HG03097 (cell line): ENCODE results near the gene RASEF.

Source experiments
- ATAC-seq: cut with Tn5 transposase; IDR thresholded peaks from one replicate; pipeline ENCODE4 v1.9.1; 2021; ENCODE audit not compliant: unreplicated experiment, low FRiP score

The RASEF gene

GRCh38 chr9:83015897-83016296 lies 47.0 kb downstream of the RASEF start:
- no peak for ATAC-seq

DNA sequence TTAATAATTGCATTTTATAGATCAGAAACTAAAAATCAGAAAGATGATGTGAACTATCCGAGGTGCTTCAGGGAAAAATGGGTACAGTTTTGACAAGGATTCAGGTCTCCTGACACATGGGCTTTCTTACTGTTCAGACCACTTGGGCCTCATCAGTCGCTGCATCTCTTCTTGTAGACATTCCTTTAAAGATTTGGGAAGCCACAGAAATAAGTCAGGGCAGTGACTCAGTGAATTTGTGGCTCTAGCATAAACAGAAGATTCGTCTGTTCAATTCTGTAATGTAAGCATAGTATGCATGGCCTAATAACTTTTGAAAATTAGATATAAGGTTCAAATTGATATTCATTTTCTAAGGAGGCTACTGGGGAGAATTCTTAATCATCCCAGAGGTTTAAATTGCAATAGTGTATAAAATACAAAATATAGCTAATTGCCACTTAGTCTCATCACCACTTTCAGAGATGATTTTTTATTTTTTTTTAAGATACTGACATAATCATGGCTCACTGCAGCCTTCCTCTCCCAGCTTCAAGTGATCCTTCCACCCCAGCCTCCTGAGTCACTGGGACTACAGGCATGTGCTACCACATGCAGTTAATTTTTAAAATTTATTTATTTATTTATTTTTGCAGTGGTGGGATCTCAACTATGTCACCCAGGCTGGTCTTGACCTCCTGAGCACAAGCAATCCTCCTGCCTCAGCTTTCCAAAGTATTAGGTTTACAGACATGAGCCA lies 48.9 kb downstream of the RASEF start:
- no peak for ATAC-seq

DNA sequence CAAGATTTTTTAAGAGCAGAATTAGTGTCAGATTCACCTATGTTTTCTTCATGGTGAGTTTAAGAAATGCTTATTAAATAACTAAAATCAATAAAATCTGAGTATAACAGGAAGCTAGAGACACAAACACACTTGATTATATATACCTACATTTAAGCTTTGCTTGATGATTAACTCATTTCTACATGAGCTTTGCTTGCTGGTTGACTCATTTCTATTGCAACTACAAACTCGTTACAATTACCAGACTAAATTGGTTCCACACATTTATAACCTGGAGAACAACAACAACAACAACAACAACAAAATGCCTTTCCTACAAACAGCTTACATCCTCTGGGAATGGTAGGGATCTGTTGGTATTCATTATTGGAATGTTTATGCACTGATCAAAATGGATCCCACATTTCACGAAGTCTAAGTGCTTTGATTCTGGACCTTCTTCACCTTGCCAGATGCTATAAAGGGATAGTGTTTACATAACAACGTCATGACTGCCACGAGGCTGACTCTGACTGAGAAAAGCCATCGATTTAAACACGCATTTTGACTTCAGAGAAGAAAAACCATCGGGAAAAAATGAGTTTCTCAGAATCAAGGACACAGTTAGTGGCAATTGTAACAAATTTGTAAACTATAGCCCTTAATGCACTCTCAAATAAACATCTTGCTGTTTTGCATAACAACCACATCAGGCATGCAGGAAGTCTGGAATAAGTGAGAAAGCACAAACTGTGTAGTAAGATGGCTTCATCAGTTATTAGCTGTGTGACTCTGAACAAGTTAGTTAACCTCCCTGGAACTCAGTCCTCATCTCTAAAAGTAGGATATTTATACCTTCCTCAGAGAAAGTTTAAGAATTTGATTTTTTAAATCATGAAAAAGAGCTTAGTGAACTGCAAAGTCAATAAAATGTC lies 49.8 kb downstream of the RASEF start:
- no peak for ATAC-seq

- ATAC-seq: no peak
Measured at GRCh38 chr9:83012168-83012921, 50.6 kb downstream of the RASEF start.

- no peak for ATAC-seq
Measured at GRCh38 chr9:83011611-83012010, 51.3 kb downstream of the RASEF start.

DNA sequence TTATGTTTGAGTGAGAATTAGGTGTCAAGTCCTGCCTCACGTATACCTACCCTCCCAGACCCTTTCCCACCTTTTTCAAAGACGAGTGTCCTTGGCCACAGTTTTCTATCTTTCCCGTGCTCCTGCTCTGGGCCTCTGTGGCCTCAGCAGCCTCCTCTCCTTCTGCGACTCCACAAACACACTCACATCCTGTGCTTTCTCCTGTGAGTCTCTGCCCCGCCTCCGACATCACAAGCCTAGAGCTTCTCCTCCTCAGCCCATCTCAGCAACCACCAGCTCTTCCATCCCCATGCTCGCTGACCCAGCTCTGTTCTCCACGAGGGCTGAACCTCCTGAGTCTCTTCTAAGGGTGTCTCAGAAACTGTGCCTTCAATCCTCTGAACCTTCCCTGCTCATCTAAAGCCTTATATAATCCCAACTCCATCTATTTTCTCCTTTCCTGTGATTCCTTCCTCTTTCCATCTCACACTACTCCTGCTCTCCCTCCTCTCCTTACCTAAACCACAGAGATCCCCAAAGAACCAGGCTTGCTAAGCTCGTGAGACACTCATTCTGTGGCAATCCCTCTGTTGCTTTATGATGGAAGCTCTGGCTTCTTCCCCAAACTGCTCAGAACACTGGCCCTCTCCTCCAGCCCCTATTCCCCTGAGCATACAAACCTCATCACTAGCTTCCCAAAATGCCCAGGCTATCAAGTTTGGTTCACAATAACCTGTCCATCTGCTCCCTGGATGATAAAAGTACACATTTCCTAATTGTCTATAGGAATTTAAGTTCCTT lies 55.2 kb downstream of the RASEF start:
- ATAC-seq: no peak

DNA sequence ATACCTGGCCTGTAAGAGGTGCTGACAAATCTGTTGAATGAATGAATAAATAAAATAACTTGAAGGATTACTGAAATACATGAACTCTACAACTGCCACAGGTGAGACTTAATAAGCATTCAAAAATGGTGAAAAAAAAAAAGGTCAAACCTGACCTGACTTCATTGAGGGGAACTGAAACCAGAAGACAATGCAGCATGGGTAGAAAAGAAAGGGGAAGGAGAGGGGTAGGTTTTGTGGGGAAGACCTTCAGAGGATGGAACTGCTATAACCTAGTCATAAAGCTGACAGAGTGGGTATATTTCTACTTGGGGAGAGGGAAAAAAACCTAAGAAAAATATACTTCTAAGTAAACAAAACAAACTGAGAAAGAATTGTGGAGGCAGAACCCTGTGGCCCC lies 56.6 kb downstream of the RASEF start:
- no peak for ATAC-seq

- ATAC-seq: no peak
Measured at GRCh38 chr9:83005963-83006362, 57.0 kb downstream of the RASEF start.

- ATAC-seq: no peak
Measured at GRCh38 chr9:83005361-83005760, 57.6 kb downstream of the RASEF start.

- no peak for ATAC-seq
Measured at GRCh38 chr9:83002329-83002728, 60.6 kb downstream of the RASEF start.

GRCh38 chr9:83000765-83001164 lies 62.2 kb downstream of the RASEF start:
- no peak for ATAC-seq

GRCh38 chr9:82998409-82998808 lies 64.5 kb downstream of the RASEF start:
- ATAC-seq: no peak

GRCh38 chr9:82997476-82998140 lies 65.3 kb downstream of the RASEF start:
- no peak for ATAC-seq

DNA sequence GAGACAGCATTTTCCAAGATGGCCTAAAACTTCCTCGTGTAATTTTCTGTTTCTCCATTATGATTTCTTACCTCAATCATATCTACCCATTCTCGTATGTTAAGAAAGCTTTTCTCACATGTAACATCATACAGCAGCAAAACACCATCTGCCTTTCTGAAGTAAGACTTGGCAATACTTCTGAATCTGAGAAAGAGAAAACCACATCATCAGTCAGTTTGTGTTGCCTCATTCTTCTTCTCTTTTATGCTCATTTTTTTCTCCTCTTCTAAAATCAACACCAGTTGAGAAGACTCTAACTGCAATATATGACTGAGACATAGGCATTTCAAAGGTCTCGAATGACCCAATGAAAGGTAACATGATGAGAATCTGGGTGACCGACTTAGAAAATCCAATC lies 66.0 kb downstream of the RASEF start:
- ATAC-seq: no peak

DNA sequence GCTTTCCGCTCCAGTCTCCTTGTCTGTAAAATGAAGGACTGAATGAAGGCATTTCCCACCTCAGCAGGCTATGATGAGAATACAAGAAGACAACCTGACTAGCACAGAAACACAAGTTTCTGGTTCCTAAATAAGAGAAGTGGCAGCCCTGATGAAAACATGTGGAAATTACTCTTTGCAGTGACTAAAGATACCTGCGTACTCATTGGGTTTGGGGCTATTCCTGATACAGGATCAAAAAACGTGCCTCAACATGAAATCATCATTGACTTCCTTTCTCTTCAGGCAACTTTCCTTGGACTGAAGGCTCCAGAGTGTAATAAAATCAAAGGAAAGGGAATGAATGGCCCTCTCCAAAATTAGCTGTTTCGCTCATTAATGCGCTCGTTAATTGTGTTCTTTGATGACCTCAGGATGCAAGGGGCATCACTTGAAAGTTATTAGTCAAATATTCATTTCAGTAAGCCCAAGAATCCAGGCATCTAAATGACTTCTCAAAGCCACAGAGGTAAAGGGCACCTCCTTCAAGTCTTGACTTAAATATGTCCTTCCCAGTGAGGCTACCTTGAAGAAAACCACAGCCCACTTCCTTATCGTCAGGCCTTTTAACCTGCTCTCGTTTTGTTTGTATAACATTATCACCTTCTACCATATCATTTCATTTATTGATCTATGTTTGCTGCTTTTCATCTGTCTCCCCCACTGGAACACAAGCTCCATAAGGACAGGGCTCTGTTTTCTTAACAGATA lies 68.9 kb downstream of the RASEF start:
- ATAC-seq: no peak

DNA sequence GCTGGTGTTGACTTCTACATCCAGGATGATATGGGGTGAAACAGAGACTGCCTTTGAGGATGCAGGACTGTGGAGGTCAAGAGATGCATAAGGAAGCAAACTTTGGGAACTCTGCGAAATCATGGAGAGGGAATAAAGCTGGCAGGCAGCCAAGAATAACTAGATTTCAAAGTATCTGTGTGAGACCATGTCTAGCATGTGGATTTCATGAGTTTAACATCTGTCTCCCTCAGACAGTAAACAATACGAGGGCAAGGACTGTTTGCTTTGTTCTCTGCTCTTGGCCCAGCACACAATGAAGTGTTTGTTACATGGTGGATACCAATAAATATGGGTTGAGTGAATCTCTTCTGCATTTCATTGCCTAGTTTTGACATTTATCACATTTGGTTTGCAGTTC lies 71.3 kb downstream of the RASEF start:
- no peak for ATAC-seq

GRCh38 chr9:82989929-82990328 lies 73.0 kb downstream of the RASEF start:
- ATAC-seq: no peak

DNA sequence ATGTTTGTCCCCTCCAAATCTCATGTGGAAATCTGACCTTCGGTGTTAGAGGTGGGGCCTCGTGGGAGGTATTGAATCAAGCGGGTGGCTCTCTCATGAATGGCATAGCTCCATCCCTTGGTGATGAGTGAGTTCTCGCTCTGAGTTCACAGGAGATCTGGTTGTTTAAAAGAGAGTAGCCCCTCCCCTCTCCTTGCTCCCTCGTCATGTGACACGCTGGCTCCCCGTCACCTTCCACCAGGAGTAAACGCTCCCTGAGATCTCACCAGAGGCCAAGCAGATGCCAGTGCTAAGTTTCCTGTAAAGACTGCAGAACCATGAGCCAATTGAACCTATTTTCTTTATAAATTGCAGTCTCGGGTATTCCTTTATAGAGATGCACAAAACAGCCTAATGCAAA lies 74.5 kb downstream of the RASEF start:
- ATAC-seq: no peak
